A673 (cell line): ENCODE measurements around the gene FAM174B.

Source experiments
- CTCF ChIP-seq: fragments of 300-800, 200-600 bp; sonication (generic); conservative IDR thresholded peaks from 2 replicates; pipeline ENCODE4 v1.5.1; 2017; ENCODE audit warnings: low read depth, mild to moderate bottlenecking, antibody characterized with exemption, low read length, moderate library complexity, mixed read lengths
- EZH2 ChIP-seq: fragments of 200-600 bp; sonication (generic); IDR thresholded peaks from 2 replicates; pipeline ENCODE4 v1.6.1; 2017; ENCODE audit warnings: borderline replicate concordance, low read depth, mild to moderate bottlenecking, mixed read lengths, antibody characterized with exemption, low read length; ENCODE audit not compliant: poor library complexity, severe bottlenecking

- TF ChIP-seq CTCF (no peak), EZH2 (no peak)
These were observed 77.3 kb downstream of the FAM174B start for GRCh38 chr15:92578096-92578835.
